HG03439 (cell line): ENCODE results near the gene DDI2.

Experiments
- ATAC-seq: cut with Tn5 transposase; IDR thresholded peaks from one replicate; pipeline ENCODE4 v1.9.1; 2021; ENCODE audit warnings: mild to moderate bottlenecking, moderate library complexity; ENCODE audit not compliant: unreplicated experiment

The DDI2 gene

DNA sequence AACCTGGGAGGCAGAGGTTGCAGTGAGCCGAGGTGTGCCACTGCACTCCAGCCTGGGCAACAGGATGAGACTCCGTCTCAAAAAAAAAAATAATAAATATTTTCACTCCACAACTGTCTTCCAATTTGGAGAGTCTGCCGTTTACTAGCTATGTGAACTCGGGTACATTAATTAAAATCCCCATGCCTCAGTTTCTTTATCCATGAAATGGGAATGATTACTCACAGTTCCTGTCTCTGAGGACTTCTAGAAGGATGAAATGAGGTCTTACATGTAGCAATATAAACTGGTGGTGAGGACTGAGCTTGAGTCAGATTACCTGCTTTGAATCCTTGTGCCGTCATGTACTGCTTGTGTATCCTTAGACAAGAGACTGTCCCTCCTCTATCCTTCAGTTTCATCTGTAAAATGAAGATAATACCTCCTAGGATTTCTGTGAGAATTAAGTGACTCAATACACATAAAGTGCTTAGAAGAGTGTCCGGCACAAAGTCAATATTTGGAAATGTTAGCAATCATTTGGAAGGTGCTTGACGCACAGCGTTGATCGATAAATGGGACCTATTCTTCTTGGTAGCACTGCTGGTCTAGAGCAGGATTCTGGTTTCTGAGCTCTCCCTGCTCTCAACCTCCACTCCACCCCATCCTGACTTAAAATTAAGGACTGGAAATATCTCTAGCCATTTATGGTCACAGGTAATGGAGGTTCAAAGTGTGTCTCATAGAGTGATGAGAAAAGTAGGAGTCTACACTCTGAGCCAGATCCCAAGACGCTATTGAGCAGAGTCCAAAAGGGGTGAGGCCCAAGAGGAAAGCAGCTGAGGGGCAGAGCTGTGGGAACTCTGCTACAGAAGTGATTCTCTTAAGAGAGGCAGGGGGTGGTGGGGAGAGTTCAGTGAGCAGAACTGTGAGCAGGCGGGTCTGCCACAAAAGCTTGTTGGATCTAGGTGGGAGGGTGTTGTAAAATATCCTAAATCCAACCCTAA, 11.6 kb upstream of the DDI2 start:
- no peak for ATAC-seq

DNA sequence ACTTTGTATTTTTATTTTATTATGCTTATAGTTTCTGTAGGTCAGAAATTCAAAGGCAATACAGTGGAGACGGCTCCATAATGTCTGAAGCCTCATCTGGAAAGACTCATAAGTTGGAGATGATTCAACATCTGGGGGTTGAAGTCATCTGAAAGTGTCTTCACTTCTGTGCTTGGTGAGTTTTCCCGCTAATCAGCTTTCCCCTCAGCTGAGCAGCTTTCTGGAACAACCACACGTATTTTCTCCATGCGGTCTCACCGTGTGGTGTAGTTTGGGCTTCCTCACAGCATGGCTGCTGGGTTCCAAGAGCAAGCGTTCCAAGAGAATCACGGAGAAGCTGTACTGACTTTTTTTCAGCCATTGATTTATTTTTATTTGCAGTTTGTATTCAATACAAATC, 7.6 kb upstream of the DDI2 start:
- no peak for ATAC-seq

DNA sequence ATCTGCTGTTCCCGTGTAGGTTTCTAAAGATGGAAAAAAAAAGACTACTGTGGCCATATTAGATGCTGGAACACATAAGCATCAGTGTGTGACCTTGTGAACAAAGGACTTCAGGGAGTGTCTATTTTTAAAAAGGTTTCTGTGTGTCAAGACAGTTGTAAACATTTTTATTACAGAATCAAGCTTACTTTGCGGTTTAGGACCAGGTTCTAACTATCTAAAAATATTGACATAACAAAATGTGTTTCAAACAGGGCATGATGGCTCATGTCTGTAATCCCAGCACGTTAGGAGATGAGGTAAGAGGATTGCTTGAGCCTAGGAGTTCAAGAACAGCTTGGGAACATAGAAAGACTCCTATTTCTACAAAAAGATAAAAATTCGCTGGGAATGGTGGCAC, 7.1 kb upstream of the DDI2 start:
- ATAC-seq = no peak

DNA sequence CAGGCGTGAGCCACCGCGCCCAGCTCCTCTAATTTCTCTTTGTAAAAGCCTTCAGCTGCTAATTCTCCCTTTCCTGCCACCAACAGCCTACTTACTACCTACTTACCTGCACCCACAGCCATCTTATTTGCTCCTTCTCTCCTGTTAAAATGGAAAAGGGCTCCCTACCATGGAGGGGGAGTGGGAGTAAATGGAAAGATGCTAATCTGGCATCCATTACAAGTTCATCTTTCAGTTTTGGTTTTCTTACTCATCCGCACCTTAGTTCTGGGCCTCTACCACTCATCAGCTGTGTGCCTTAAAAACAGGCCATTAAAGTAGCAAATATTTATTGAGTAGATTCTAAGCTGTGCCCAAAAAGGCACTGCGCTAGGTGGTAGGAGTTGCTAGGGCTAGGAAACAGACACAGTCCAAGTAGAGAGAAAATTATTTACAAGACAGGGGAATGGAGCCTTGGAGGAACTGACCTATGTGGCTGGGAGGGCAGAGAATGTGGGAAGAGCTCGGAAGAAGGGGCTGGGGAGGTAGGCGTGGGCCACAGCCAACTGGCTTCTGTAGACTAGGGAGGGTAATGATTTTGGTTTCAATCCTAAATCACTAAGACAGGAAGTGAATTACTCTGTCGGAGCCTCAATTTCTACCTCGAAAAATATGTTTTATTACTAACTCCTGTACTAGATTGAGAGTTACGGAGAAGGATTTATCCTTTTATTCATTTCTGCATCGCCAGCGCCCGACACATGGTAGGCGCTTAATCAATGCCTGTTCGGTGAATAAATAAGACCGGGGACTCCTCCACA, 685 bp upstream of the DDI2 start:
- peak; percentile 5 for ATAC-seq

DNA sequence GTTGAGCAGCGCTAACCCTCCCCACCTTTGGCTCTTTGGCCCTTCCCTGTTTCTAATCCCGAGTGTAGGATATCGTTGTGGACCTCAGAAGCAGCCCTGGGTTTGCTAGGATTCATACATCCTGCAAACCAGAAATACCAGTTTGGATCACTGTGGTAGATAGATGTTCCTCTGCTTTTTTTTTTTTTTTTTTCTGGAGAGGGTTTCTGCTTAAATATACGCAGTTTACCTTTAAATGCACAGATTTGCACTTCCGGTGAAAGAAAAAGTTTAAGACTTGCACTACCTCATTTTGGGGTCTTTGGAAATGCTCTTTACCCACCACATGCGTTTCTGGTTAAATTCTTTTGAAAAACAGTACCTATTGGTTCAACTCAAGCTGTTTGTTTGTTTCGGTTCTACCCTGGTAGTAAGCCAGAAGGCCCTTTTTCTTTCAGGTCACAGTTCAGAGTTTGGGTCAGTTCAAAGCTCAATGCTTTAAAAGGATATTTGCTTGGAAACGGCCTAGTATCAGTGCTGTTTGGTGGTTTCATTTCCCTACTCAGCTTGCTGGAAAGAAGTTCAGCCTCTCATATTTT, 908 bp downstream of the DDI2 start:
- no peak for ATAC-seq

DNA sequence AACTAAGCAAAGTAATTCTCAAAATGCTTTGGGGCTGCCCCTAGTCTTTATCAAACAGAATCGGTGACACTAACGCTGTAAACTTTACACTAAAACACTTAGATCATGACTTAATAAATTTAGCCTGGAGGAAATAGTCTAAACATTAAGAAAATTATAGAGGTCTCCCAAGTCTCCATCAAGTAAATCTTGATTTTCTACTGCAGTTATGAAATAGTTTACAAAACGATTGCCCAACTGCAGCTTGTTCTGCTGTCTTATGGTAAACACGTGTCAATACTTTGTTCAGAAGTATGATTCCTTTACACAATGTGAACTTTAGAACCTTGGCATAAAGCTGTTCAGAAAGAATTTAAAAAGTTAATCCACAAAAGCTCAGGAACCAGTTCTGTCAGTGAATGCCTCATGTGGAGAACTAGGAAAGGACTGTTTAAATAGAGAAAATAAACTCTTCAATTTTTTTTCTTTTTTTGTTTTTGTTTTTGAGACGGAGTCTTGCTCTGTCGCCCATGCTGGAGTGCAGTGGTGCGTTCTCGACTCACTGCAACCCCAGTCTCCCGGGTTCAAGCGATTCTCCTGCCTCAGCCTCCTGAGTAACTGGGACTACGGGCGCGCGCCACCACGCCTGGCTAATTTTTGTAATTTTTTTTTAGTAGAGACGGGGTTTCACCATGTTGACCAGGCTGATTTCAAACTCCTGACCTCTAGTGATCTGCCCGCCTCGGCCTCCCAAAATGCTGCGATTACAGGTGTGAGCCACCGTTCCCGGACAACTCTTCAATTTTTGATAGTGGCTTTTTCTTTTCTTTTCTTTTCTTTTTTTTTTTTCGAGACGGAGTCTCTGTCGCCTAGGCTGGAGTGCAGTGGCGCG, 1.6 kb downstream of the DDI2 start:
- no peak for ATAC-seq

DNA sequence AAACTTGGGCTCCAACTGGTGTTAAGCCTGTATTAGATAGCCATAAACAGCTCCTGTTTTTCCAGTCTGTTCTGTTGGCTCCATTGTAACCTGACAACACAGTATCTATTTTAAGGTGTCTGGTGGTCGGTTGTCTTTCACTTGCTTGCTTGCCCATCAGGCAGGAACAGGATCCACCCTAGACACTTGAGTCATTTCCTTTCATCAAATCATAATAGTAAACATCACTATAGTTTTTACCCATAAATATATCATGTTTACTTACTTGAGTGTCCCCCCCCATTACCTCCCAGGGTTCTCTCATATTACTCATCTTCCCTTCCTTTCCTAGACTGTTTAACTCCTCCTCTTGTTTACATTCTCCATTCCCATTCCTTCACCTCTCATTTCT, 2.9 kb downstream of the DDI2 start:
- no peak for ATAC-seq

DNA sequence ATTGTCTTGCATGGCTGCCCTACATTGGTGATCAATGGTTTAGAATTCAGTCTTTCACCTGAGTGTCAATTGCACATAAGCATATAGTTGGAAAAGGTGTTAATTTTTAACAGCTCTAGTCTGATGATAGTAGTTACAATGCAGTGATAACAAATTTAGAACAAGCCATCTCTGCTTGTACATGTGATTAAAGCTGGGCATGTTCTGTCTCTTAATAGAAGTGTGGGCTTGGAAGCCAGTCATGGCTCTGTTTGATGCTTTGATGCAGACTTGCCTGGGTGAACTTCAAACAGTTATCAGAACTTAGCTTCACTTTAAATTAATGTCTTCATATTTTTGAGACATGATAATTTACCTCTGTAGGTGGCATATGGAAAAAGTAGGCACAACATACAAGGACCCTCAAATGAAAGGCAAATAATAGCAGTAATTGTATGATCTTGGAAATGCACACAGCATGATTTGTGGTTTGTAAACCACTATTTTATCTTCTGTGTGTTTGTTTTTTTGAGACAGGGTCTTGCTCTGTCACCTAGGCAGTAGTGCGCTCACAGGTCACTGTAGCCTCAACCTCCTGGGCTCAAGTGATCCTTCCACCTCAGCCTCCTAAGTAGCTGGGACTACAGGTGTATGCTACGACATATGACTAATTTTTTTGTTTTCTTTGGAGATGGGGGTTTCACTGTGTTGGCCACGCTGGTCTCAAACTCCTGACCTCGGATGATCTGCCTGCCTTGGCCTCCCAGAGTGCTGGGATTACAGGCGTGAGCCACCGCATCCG, 3.8 kb downstream of the DDI2 start:
- no peak for ATAC-seq

DNA sequence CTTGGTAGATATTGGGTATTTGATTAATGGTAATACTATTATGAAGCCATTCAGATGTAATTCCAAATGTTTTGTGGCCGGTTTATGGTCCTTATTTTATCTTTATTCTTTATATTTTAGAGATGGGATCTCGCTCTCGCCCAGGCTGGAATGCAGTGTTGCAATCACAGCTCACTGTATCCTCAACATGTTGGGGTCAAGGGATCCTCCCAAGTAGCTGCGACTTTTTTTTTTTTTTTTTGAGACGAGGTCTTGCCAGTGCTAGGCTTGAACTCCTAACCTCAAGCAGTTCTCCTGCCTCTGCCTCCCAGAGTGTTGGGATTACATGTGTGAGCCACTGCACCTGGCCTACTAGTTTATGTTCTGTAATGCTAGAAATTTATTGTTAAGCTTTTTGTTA, 4.7 kb downstream of the DDI2 start:
- ATAC-seq = no peak

DNA sequence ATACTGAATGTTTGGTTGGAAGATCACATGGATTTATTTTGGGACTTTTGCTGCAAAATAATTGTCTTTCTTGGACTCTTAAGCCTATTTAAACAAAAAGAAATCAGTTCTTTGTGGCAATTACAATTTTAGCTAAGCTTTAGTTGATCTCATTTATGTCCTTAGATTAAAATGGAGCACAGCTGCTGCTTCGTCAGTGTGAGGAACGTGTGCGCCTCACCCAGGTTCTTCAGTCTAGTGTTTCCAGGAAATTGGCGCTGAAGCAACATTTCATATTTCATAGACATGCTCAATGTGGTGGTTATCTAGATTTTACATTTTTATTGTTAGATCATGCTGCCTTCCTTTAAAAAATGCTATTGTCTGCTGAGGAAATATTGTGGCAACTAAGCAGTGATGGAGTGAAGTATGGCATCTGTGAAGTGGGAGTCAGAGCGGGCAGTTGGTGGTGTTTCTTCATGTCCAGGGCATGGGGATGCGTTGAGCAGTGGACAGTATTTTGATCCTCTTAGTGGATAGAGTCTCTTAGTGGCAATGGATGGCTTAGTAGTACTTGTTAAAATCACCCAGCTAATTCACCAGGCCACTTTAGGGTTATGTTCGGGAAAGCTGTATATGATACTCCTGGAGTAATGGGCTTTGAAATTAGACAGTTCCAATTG, 5.6 kb downstream of the DDI2 start:
- ATAC-seq = no peak

DNA sequence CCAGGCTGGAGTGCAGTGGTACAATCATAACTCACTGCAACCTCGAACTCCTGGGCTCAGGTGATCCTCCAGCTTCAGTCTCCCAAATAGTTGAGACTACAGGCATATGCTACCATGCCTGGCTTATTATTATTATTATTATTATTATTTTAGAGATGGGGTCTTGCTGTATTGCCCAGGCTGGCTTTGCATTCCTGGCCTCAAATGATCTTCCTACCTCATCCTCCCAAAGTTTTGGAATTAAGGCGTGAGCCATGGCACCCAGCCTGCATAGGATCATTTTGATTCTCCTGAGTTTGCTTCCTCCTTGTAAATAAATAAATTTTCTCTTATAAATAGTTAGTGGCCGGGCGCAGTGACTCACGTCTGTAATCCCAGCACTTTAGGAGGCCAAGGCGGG, 6.2 kb downstream of the DDI2 start:
- ATAC-seq = no peak

DNA sequence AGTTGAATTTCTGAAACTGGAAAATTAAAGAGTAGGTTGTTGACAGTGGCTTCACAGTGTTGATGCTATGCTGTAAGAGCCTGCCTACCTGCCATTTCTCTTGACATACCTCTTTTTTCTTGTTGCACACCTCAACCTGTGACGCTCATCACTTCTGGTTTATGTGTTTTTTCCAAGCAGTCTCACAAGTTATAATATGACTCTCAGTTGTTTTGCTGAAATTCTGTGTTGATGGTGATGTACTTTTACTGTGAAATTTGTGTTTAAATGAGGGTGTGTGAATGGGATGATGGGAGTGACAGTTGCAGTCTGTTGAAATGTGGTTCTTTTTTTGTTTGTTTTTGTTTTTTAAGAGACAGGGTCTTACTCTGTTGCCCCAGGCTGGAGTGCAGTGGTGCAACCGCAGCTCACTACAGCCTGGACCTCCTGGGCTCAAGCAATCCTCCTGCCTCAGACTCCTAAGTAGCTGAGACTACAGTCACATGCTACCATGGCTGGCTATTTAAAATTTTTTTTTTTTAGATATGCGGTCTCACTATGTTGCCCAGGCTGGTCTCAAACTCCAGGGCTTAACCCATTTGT, 7.0 kb downstream of the DDI2 start:
- ATAC-seq = no peak

DNA sequence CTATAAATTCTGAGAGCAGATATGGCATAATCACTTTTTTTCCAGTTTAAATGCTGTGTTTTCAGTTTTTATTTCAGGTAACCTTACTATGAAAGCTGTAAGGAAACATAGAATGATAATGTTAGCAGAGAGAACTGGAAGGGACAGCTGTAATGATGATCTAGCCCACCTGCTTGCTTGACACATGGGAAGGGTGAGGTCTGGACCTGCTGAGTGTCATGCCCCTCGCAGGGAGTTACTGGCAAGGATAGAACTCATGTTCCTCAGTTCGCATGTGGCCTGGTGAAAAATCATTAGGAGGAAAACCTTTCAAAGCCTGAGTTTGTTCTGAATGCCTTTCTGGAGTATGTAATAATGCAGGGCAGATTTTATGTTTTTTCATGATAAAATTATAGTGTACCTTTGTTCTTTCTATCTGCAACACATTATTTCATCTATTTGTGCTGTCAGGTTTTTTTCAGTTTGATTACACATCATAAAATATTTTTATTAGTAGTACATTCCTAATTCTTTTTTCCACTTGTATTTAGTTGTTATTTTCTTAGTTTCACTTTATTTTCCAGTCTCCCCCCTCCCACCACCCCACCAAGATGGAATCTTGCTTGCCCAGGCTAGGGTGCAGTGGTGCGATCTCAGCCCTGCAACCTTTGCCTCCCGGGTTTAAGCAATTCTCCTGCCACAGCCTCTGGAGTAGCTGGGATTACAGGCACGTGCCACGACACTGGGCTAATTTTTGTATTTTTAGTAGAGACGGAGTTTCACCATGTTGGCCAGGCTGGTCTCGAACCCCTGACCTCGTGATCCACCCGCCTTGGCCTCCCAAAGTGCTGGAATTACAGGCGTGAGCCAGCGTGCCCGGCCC, 8.0 kb downstream of the DDI2 start:
- no peak for ATAC-seq

DNA sequence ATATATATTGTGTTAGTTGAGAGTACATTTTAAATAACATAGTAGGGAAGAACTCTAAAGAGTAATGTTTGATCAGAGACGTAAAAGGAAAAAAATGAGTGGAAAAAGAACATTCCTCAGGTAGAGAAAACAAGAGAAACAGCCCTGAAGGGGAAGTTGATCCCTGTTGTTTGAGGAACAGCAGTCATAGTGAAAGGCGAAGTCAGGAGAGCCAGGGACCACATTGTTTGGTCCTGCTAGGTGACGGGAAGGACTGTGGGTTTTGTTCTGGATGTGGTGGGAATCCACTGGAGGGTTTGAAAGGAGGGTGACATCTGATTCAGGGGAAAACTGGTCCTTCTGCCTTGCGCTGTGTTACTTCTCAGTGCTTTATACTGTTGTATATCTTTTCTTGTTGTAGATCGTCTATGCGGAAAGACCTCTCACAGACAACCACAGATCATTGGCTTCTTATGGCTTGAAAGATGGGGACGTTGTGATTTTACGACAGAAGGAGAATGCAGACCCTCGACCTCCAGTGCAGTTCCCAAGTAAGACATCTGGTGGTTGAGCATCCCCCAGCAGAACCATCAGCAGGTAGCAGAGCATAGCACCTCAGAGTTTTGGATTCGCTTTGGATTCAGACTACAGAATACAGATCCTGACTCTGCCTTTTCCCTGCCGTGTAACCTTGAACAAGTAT, 9.2 kb downstream of the DDI2 start:
- ATAC-seq = no peak

DNA sequence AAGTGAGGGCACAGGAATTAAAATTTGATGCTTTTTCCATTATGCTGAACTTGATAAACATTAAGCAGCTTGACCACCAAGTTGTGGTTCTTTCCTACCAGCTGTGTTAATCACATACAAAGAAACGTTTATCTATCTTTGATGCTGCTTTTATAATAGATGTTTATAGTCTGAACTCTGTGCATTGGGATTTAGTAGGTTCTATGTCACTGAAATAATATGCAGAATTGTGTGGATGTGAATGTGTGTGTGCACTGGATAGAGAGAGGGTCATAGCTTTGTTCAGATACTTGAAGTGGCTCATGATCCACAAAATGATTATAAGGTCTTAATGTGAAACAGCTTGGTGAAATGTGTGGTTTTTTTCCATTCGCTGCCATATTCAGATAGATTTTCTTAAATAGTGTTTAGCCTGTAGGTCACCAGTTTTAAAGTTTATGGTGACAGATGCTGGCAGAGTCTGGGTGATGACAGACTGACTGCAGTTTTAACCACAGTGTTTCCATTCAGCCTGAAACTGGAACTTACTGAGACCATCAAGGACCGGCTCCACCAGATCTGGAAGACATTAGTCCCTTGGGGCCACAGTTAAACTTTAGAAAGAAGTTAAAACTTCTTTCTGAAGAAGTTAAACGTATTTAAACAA, 10.2 kb downstream of the DDI2 start:
- peak; percentile 81 for ATAC-seq

DNA sequence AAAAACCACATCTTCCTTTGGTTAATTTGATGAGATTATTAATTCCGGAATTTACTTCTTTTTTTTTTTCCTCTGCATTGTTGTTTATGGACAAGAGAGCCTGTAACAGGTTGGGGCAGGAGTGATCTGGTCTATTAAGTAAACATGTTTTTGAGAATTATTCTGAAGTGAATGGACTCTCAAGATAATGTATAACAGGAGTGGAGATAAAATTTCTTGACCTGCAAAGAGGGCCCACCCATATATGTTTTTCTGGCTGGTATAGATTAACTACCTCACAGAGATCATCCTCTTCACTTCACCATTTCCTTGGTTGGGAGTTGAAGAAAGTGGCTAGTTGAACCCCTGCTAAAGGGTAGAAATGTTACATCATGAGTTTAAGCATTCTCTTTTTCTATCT, 10.7 kb downstream of the DDI2 start:
- ATAC-seq = no peak
